Coronary artery (tissue), 2 donors: ENCODE data around the gene PDE6H.

Experiments used
- DNase-seq: peaks from one replicate; pipeline ENCODE4 v3.0.0-alpha.2; 2017; ENCODE audit warnings: low spot score
- H3K27ac ChIP-seq, 2 donors: fragments of 200-600 bp; sonication (generic); one replicate each; pipeline ENCODE4 v1.5.1; 2016 to 2019
- H3K4me3 ChIP-seq: fragments of 200-600 bp; sonication (generic); 2 replicates; pipeline ENCODE4 v1.5.1; 2016; ENCODE audit warnings: mild to moderate bottlenecking, moderate library complexity
- CTCF ChIP-seq: fragments of 200-600 bp; sonication (generic); IDR thresholded peaks from one replicate; pipeline ENCODE4 v1.5.1; 2019; ENCODE audit warnings: antibody characterized with exemption

Gene PDE6H

DNA sequence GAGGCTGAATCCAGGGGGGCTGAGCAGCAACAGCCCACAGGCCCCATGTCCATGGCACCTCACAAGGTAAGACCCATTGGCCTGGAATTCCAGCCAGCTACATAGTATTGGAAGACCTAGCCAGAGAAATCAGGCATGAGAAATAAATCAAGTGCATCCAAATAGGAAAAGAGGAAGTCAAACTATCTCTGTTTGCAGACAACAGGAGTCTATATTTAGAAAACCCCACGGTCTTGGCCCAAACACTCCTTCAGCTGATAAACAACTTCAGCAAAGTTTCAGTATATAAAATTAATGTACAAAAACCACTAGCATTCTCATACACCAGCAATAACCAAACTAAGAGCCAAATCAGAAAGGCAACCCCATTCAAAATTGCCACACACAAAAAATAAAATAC, 16.9 kb downstream of the PDE6H start:
- no peak overlapping the region for H3K27ac ChIP-seq
- no peak for DNase-seq
- no peak for TF ChIP-seq CTCF
- H3K4me3 ChIP-seq: no peak overlapping the region

DNA sequence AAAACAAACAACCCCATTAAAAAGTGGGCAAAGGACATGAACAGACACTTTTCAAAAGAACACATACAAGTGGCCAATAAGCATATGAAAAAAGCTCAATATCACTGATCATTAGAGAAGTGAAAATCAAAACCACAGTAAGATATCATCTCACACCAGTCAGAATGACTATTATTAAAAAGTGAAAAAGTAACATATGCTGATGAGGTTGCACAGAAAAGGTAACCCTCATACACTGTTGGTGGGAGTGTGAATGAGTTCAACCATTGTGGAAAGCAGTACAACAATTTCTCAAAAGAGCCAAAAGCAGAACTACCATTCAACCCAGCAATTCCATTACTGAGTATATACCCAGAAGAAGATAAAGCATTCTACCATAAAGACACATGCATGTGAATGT, 18.2 kb downstream of the PDE6H start:
- H3K4me3 ChIP-seq: no peak overlapping the region
- TF ChIP-seq CTCF: no peak
- no peak for DNase-seq
- no peak overlapping the region for H3K27ac ChIP-seq

DNA sequence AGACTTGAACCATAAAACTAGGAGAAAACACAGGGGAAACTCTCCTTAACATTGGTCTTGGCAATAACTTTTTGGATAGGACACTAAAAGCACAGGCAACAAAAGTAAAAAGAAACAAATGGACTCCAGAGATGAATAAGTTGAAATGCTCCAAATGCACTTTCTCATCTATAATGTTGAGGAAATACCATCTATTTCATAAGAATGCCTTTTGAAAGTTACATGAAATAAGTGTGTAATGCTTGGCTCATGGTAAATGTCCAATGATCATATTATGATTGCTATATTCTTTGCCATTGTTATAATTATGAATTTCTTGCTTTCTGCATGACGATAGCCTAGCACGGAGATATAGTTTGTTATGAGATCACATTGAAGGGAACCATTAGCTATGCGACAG, 19.8 kb downstream of the PDE6H start:
- Histone ChIP-seq H3K4me3 (no peak overlapping the region), H3K27ac (no peak overlapping the region)
- TF ChIP-seq CTCF: no peak
- no peak for DNase-seq

DNA sequence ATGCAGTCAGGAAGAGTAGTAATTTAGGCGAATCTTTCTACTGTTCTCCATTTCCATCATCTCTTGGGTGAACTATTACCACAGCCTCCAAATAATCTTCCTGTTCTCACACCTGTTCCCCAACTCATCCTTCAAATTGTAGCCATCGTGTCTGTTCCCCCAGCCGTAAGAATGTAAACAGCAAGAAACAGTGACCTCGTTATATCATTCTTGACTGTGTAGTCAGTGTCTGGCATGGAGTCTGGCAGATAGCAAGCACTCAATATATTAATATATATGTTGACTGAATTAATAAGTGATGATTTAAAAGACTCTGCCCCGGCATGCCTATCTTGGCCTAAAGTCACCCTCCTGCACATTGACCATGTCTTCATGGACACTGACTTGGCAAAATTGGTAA, 20.3 kb downstream of the PDE6H start:
- DNase-seq: no peak
- Histone ChIP-seq H3K4me3 (no peak overlapping the region), H3K27ac (no peak overlapping the region)
- no peak for TF ChIP-seq CTCF

DNA sequence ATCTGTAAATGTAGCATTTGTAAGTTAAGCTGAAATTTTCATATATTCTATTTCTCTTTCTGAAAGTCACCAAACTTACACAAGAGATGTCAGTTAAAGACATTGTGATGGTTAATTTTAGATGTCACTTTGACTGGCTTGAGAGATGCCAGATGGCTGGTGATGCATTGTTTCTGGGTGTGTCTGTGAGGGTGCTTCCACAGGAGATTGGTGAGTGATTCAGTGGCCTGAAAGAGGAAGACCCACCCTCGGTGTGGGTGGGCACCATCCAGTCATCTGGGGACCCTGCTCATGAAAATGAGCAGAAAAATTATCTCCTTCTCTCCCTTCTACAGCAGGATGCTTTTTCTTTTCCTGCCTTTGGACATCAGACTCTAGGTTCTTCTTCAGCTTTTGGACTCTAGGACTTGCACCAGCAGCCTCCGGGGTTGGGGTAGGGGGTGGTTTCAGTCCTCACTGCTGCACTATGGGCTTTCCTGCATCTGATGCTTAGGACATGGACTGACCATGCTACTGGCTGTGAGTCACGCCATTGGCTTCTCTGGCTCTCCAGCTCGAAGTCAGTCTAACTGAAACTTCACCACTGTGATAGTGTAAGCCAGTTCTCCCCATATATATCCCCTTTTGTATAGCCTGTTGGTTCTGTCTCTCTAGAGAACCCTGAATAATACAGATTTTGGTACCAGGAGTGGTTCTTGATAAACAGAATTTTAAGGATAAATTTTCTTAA, 20.9 kb downstream of the PDE6H start:
- Histone ChIP-seq H3K27ac (peak overlapping the region in 1 of 2 donors; percentile 19), H3K4me3 (no peak overlapping the region)
- no peak for DNase-seq
- TF ChIP-seq CTCF: no peak

DNA sequence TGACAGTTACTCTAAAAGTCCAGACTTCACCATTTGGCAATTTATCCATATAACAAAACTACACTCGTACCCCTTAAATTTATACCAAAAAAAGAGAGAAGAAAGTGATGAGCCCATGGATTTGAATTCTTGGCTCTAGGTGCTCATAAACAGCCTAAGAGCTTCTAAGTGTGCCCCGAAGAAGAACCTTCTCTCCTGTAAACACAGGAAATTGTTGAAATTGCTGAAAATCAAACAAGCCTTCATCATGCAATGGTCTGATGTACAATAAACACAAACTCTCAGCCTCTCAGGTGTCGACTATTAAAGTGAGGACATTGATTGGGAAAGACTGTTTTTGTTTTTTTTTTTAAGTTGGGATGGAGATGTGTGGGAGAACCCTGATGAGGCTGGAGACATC, 21.8 kb downstream of the PDE6H start:
- no peak for DNase-seq
- Histone ChIP-seq H3K27ac (no peak overlapping the region), H3K4me3 (no peak overlapping the region)
- TF ChIP-seq CTCF: no peak
